ENCODE data around the gene EXOSC9.

EXOSC9 gene

GRCh38 chr4:121788896-121789295 is 12.2 kb upstream of the EXOSC9 start:
- in situ Hi-C loops (cut with MboI; ENCODE audit: low sequenced_read_pairs): no loop called here

- in situ Hi-C loops (cut with MboI; ENCODE audit: low sequenced_read_pairs): no loop called here
Measured at GRCh38 chr4:121789455-121789854, 11.7 kb upstream of the EXOSC9 start.

GRCh38 chr4:121789960-121790829 is 10.9 kb upstream of the EXOSC9 start:
- in situ Hi-C loops (cut with MboI; ENCODE audit: low sequenced_read_pairs): no loop called here

- in situ Hi-C loops (cut with MboI; ENCODE audit: low sequenced_read_pairs): no loop called here
Measured at GRCh38 chr4:121790976-121791375, 10.1 kb upstream of the EXOSC9 start.

- in situ Hi-C loops (cut with MboI; ENCODE audit: low sequenced_read_pairs): no loop called here
Measured at GRCh38 chr4:121791481-121791880, 9.6 kb upstream of the EXOSC9 start.

GRCh38 chr4:121792966-121793365 is 8.2 kb upstream of the EXOSC9 start:
- in situ Hi-C loops (cut with MboI; ENCODE audit: low sequenced_read_pairs): no loop called here

GRCh38 chr4:121794505-121795188 is 6.5 kb upstream of the EXOSC9 start:
- in situ Hi-C loops (cut with MboI; ENCODE audit: low sequenced_read_pairs): no loop called here

GRCh38 chr4:121796283-121796682 is 4.8 kb upstream of the EXOSC9 start:
- in situ Hi-C loops (cut with MboI; ENCODE audit: low sequenced_read_pairs): no loop called here

- in situ Hi-C loops (cut with MboI; ENCODE audit: low sequenced_read_pairs): no loop called here
Measured at GRCh38 chr4:121799208-121799823, 1.8 kb upstream of the EXOSC9 start.

GRCh38 chr4:121799867-121800501 is 1.1 kb upstream of the EXOSC9 start:
- in situ Hi-C loops (cut with MboI; ENCODE audit: low sequenced_read_pairs): no loop called here

- in situ Hi-C loops (cut with MboI; ENCODE audit: low sequenced_read_pairs): no loop called here
Measured at GRCh38 chr4:121800638-121800960, 524 bp upstream of the EXOSC9 start.

- in situ Hi-C loops (cut with MboI; ENCODE audit: low sequenced_read_pairs): no loop called here
Measured at GRCh38 chr4:121801715-121802075, 572 bp downstream of the EXOSC9 start.

GRCh38 chr4:121806411-121806810 is 5.3 kb downstream of the EXOSC9 start:
- in situ Hi-C loops (cut with MboI; ENCODE audit: low sequenced_read_pairs): no loop called here

GRCh38 chr4:121811122-121811521 is 10.0 kb downstream of the EXOSC9 start:
- in situ Hi-C loops (cut with MboI; ENCODE audit: low sequenced_read_pairs): no loop called here

- in situ Hi-C loops (cut with MboI; ENCODE audit: low sequenced_read_pairs): no loop called here
Measured at GRCh38 chr4:121814756-121815155, 13.6 kb downstream of the EXOSC9 start.

GRCh38 chr4:121817006-121817405 is 15.9 kb downstream of the EXOSC9 start:
- in situ Hi-C loops (cut with MboI; ENCODE audit: low sequenced_read_pairs): no loop called here

- in situ Hi-C loops (cut with MboI; ENCODE audit: low sequenced_read_pairs): no loop called here
Measured at GRCh38 chr4:121817701-121818100, 16.6 kb downstream of the EXOSC9 start.

- in situ Hi-C loops (cut with MboI; ENCODE audit: low sequenced_read_pairs): no loop called here
Measured at GRCh38 chr4:121818215-121818614, 17.1 kb downstream of the EXOSC9 start.

- in situ Hi-C loops (cut with MboI; ENCODE audit: low sequenced_read_pairs): no loop called here
Measured at GRCh38 chr4:121819216-121819965, 18.3 kb downstream of the EXOSC9 start.

- in situ Hi-C loops (cut with MboI; ENCODE audit: low sequenced_read_pairs): no loop called here
Measured at GRCh38 chr4:121822047-121822446, 20.9 kb downstream of the EXOSC9 start.

Data from HL-60/S4 (cell line).